ENCODE data around the gene MAP4K2. TPM values are rescaled to one million over a fixed set of nuclear protein-coding genes. Genes with fewer than 3 reads are reported as not detected.

MAP4K2 gene
- total RNA-seq, 1 donor from 2014 or later: 34.0 TPM

- Histone ChIP-seq H3K4me1 (peaks cover 8 to 17% of the 10 kb centered on the region in 2 donors), H3K4me3 (no peak overlapping the region), H3K36me3 (peaks cover 11 to 17% of the 10 kb centered on the region in 2 donors), H3K9me3 (no peaks in the 10 kb centered on the region), H3K27ac (no peak overlapping the region), H3K27me3 (no peaks in the 10 kb centered on the region)
- intact Hi-C loops (cut with DNase I): loop anchor here (10.0 kb wide), 1 partner anchor 285 kb away; the partner anchor contains the start of genes CDCA5 and ZFPL1
- TF ChIP-seq, protein P1, sequence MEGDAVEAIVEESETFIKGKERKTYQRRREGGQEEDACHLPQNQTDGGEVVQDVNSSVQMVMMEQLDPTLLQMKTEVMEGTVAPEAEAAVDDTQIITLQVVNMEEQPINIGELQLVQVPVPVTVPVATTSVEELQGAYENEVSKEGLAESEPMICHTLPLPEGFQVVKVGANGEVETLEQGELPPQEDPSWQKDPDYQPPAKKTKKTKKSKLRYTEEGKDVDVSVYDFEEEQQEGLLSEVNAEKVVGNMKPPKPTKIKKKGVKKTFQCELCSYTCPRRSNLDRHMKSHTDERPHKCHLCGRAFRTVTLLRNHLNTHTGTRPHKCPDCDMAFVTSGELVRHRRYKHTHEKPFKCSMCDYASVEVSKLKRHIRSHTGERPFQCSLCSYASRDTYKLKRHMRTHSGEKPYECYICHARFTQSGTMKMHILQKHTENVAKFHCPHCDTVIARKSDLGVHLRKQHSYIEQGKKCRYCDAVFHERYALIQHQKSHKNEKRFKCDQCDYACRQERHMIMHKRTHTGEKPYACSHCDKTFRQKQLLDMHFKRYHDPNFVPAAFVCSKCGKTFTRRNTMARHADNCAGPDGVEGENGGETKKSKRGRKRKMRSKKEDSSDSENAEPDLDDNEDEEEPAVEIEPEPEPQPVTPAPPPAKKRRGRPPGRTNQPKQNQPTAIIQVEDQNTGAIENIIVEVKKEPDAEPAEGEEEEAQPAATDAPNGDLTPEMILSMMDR (IDR thresholded peaks at IDR 0.05): no peak
- DNase-seq (ENCODE audit: low spot score in 2 of 2): no peak
Observed at GRCh38 chr11:64799623-64800302, 3.3 kb downstream of the MAP4K2 start.

GRCh38 chr11:64799256-64799622 is 3.8 kb downstream of the MAP4K2 start:
- TF ChIP-seq, protein P1 (IDR thresholded peaks at IDR 0.05): no peak
- Histone ChIP-seq H3K9me3 (no peaks in the 10 kb centered on the region), H3K4me1 (peaks cover 8 to 12% of the 10 kb centered on the region in 2 donors), H3K36me3 (peaks cover 11 to 13% of the 10 kb centered on the region in 2 donors), H3K27ac (no peak overlapping the region), H3K4me3 (no peak overlapping the region), H3K27me3 (no peaks in the 10 kb centered on the region)
- intact Hi-C loops (cut with DNase I): no loop called here
- DNase-seq (ENCODE audit: low spot score in 2 of 2): no peak

- no peaks in the 10 kb centered on the region for H3K27me3 ChIP-seq
- peaks cover 11 to 17% of the 10 kb centered on the region in 2 donors for H3K36me3 ChIP-seq
- no peak for DNase-seq (ENCODE audit: low spot score in 2 of 2)
- no peak overlapping the region for H3K27ac ChIP-seq
- H3K4me1 ChIP-seq: no peaks in the 10 kb centered on the region
- no peak overlapping the region for H3K4me3 ChIP-seq
- H3K9me3 ChIP-seq: no peaks in the 10 kb centered on the region
- TF ChIP-seq, protein P1 (IDR thresholded peaks at IDR 0.05): no peak
- intact Hi-C loops (cut with DNase I): no loop called here
Observed at GRCh38 chr11:64796757-64797541, 6.1 kb downstream of the MAP4K2 start.

- Histone ChIP-seq H3K4me3 (no peak overlapping the region), H3K9me3 (no peaks in the 10 kb centered on the region), H3K36me3 (peaks cover 14 to 17% of the 10 kb centered on the region in 2 donors), H3K4me1 (no peaks in the 10 kb centered on the region), H3K27me3 (no peaks in the 10 kb centered on the region), H3K27ac (no peak overlapping the region)
- intact Hi-C loops (cut with DNase I): no loop called here
- TF ChIP-seq, protein P1 (IDR thresholded peaks at IDR 0.05): no peak
- DNase-seq (ENCODE audit: low spot score in 2 of 2): no peak
Observed at GRCh38 chr11:64796047-64796756, 6.8 kb downstream of the MAP4K2 start.

DNA sequence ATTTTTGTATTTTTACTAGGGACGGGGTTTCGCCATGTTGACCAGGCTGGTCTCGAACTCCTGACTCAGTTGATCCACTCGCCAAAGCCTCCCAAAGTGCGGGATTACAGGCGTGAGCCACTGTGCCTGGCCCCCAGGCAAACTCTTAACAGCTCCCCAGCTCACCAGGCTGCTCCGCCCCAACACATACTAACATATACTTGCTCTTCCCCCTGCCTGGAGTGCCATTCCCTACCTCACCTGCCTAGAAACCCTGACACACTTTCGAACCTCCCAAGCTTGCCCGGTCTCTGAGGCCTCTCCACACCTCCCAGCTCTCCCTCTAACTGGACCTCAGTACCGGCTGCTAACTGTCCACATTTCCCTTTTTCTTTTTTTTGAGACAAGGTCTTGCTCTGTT is 8.5 kb downstream of the MAP4K2 start:
- Histone ChIP-seq H3K27me3 (no peaks in the 10 kb centered on the region), H3K9me3 (no peaks in the 10 kb centered on the region), H3K36me3 (peaks cover 19 to 34% of the 10 kb centered on the region in 2 donors), H3K4me1 (no peaks in the 10 kb centered on the region), H3K27ac (no peak overlapping the region), H3K4me3 (no peak overlapping the region)
- DNase-seq (ENCODE audit: low spot score in 2 of 2): no peak
- TF ChIP-seq, protein P1 (IDR thresholded peaks at IDR 0.05): no peak
- intact Hi-C loops (cut with DNase I): no loop called here

Measured in ascending aorta (tissue), 2 donors.